BLaER1 (cell line): ENCODE data around the gene ZNF44.

Experiments
- H3K27ac ChIP-seq: shearing (Covaris generic); formaldehyde crosslinking; 2 replicates; pipeline ENCODE4 v1.8.1; 2022
- H3K27me3 ChIP-seq: shearing (Covaris generic); formaldehyde crosslinking; 2 replicates; pipeline ENCODE4 v1.8.1; 2022
- H3K36me3 ChIP-seq: shearing (Covaris generic); formaldehyde crosslinking; 2 replicates; pipeline ENCODE4 v1.8.1; 2022
- H3K4me1 ChIP-seq: shearing (Covaris generic); formaldehyde crosslinking; 2 replicates; pipeline ENCODE4 v1.8.1; 2022
- H3K4me2 ChIP-seq: shearing (Covaris generic); formaldehyde crosslinking; 2 replicates; pipeline ENCODE4 v1.8.1; 2022
- H3K4me3 ChIP-seq: shearing (Covaris generic); formaldehyde crosslinking; 2 replicates; pipeline ENCODE4 v1.8.1; 2022
- H3K9ac ChIP-seq: shearing (Covaris generic); formaldehyde crosslinking; 2 replicates; pipeline ENCODE4 v1.8.1; 2022
- H3K9me3 ChIP-seq: shearing (Covaris generic); formaldehyde crosslinking; 2 replicates; pipeline ENCODE4 v1.8.1; 2022
- H4K20me1 ChIP-seq: shearing (Covaris generic); formaldehyde crosslinking; 2 replicates; pipeline ENCODE4 v1.8.1; 2022
- Cebpa-rat ChIP-seq: shearing (Covaris generic); IDR thresholded peaks from 2 replicates; pipeline ENCODE4 v1.8.1; 2022

Gene ZNF44

DNA sequence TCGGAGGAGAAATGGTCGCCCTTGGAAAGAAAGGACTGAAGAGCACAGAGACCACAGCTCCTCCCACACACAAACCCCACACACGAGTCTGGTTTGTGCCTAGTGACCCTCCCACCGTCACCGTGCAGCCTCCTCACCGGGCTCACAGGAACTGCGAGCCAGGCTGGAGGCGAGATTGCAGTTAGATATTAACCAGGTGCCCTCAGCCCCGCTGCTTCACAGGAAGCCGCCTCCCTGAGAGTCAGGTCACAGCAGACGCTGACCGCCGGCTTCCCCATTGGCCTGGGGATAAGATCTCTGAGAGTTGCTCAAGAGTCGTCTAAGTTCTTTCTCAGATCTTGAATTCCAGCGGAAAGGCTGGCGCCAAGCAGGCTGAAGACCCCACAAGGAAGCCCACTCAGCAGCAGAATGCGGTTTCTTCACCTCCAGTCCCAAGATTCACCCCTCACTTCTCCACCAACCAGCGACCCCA, 870 bp downstream of the ZNF44 start:
- TF ChIP-seq Cebpa-rat: no peak
- Histone ChIP-seq H3K4me1 (peaks cover 9% of the 10 kb centered on the region), H3K4me2 (peak overlapping the region; percentile 96), H3K9ac (peak overlapping the region; percentile 90), H3K27ac (peak overlapping the region; percentile 86), H3K27me3 (no peaks in the 10 kb centered on the region), H3K36me3 (peaks cover 31% of the 10 kb centered on the region), H3K9me3 (peaks cover 11% of the 10 kb centered on the region; the same call in 1 of the 2 replicates), H4K20me1 (peaks cover 12% of the 10 kb centered on the region; the same call in 1 of the 2 replicates), H3K4me3 (peak overlapping the region; percentile 98)

DNA sequence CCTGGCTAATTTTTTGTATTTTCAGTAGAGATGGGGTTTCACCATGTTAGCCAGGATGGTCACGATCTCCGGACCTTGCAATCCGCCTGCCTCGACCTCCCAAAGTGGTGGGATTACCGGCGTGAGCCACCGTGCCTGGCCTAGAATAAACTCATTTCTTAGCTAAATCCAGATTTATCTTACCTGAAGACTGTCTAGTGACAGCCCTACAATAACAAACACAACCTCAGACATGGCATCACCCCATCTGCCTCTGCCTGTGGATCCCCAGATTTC, 5.0 kb downstream of the ZNF44 start:
- TF ChIP-seq Cebpa-rat: no peak
- Histone ChIP-seq H3K27ac (no peak overlapping the region), H3K4me1 (peaks cover 9% of the 10 kb centered on the region), H3K9me3 (peaks cover 48% of the 10 kb centered on the region), H3K4me2 (no peak overlapping the region), H4K20me1 (peaks cover 12% of the 10 kb centered on the region; the same call in 1 of the 2 replicates), H3K36me3 (peaks cover 66% of the 10 kb centered on the region), H3K4me3 (no peak overlapping the region), H3K27me3 (no peaks in the 10 kb centered on the region), H3K9ac (no peak overlapping the region)

DNA sequence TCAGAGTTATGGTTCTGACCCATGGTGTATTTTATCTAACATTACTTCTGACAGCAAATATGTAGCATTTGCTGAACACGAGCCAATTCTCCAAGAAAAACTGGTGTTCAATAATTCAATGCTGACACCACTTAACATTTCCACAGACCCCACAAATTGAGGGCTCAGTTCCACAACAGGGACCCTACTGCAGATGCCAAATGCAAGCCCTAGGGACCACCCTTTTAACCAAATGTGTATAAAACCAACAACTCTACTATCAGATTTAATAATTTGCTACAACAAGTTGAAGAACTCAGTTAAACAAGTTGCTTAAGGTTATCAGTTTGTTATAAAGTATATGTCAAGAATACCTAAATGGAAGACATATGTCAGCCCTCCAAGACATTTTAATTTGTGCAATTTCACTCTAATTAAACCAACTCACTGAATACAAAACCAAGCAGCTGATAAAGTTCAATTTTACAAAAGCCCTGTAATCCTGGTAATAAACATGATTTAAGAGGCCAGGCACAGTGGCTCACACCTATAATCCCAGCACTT, 6.7 kb downstream of the ZNF44 start:
- Histone ChIP-seq H3K4me3 (no peak overlapping the region), H3K36me3 (peaks cover 79% of the 10 kb centered on the region), H3K27ac (no peak overlapping the region), H3K27me3 (no peaks in the 10 kb centered on the region), H3K9me3 (peaks cover 65% of the 10 kb centered on the region), H4K20me1 (no peaks in the 10 kb centered on the region), H3K4me1 (peaks cover 2% of the 10 kb centered on the region), H3K9ac (no peak overlapping the region), H3K4me2 (no peak overlapping the region)
- TF ChIP-seq Cebpa-rat: no peak

DNA sequence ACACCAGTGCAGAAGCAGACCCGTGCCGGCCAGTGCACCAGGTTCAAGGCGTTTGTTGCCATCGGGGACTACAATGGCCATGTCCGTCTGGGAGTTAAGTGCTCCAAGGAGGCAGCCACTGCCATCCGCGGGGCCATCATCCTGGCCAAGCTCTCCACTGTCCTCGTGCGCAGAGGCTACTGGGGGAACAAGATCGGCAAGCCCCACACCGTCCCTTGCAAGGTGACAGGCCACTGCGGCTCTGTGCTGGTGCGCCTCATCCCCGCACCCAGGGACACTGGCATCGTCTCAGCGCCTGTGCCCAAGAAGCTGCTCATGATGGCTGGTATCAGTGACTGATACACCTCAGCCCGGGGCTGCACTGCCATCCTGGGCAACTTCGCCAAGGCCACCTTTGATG, 10.1 kb downstream of the ZNF44 start:
- no peak overlapping the region for H3K9ac ChIP-seq
- no peaks in the 10 kb centered on the region for H3K27me3 ChIP-seq
- H3K4me1 ChIP-seq: no peaks in the 10 kb centered on the region
- peaks cover 91% of the 10 kb centered on the region for H3K9me3 ChIP-seq
- H3K27ac ChIP-seq: no peak overlapping the region
- H3K36me3 ChIP-seq: peaks cover 75% of the 10 kb centered on the region
- TF ChIP-seq Cebpa-rat: no peak
- H4K20me1 ChIP-seq: no peaks in the 10 kb centered on the region
- H3K4me2 ChIP-seq: no peak overlapping the region
- no peak overlapping the region for H3K4me3 ChIP-seq

DNA sequence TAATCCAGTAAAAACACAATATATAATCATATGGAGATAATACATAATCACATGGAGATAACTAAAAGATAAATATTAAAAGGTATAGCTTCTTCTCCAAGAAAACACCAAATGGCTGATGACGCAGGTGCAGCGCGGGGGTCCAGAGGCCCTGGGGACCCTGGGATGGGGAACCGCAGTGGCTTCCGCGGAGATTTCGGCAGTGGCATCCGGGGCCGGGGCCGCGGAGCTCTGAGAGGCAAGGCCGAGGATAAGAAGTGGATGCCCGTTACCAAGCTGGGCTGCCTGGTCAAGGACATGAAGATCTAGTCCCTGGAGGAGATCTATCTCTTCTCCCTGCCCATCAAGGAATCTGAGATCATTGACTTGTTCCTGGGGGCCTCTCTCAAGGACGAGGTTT, 10.5 kb downstream of the ZNF44 start:
- TF ChIP-seq Cebpa-rat: no peak

DNA sequence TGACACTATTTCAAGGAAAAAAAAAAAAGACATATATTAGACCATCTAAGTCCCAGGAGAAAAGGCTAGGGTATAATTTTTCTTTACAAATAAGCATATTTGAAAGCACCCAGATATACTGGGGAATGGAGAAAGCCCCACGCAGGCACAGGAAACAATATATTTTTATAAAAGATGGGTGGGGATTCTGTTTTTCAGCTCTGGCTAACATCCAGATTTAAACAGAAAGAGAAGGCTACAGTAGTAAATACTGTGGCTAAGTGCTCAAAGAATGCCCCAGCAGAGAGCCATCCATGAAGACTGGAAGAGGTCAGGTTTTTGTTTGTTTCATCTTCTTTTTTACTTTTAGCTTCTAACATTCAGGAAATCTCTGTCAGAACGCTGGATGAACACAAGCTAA, 16.0 kb downstream of the ZNF44 start:
- no peak for TF ChIP-seq Cebpa-rat
- Histone ChIP-seq H3K27me3 (no peaks in the 10 kb centered on the region), H3K27ac (no peak overlapping the region), H3K4me2 (no peak overlapping the region), H3K9ac (no peak overlapping the region), H3K4me3 (no peak overlapping the region), H4K20me1 (no peaks in the 10 kb centered on the region), H3K36me3 (peaks cover 74% of the 10 kb centered on the region), H3K9me3 (peaks cover 98% of the 10 kb centered on the region), H3K4me1 (no peaks in the 10 kb centered on the region)

More for the DNA sequence above, 10.5 kb downstream of the ZNF44 start:
- H3K9ac ChIP-seq: no peak overlapping the region
- peaks cover 95% of the 10 kb centered on the region for H3K9me3 ChIP-seq
- H3K4me2 ChIP-seq: no peak overlapping the region
- no peak overlapping the region for H3K27ac ChIP-seq
- no peaks in the 10 kb centered on the region for H3K4me1 ChIP-seq
- H3K36me3 ChIP-seq: peaks cover 71% of the 10 kb centered on the region
- no peak overlapping the region for H3K4me3 ChIP-seq
- no peaks in the 10 kb centered on the region for H4K20me1 ChIP-seq
- no peaks in the 10 kb centered on the region for H3K27me3 ChIP-seq

DNA sequence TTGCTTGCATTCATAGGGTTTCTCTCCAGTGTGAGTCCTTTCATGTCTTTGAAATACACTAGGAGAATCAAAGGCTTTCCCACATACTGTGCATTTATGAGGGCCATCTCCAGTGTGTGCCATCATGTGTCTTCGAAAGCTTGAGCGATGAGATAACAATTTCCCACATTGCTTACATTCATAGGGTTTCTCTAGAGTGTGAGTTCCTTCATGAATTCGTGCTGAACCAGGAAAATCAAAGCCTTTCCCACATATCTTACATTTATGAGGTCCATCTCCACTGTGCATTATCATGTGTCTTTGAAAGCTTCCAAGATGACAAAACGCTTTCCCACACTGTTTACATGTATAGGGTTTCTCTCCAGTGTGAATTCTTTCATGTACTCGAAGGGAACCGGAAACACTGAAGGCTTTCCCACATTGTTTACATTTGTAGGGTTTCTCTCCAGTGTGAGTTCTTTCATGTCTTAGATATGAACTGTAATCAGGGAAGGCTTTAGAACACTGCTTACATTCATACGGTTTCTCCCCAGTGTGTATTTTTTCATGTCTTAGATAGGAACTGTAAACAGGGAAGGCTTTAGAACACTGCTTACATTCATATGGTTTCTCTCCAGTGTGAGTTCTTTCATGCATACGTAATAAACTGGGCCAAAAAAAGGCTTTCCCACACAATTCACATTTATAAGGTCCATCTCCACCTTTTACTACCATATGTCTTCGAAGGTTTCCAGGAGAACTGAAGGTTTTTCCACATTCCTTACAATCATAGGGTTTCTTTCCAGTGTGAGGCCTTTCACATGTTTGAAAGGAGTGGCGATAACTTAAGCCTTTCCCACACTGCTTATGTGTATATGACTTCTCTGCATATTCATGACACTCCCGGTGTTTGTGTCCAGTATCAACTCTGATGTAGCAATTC, 21.4 kb downstream of the ZNF44 start:
- H3K4me3 ChIP-seq: peak overlapping the region; percentile 29; the same call in 1 of the 2 replicates
- H3K27ac ChIP-seq: no peak overlapping the region
- peaks cover 93% of the 10 kb centered on the region for H3K36me3 ChIP-seq
- no peak for TF ChIP-seq Cebpa-rat
- H3K9me3 ChIP-seq: peaks cover 100% of the 10 kb centered on the region
- H4K20me1 ChIP-seq: no peaks in the 10 kb centered on the region
- no peaks in the 10 kb centered on the region for H3K4me1 ChIP-seq
- no peak overlapping the region for H3K9ac ChIP-seq
- no peaks in the 10 kb centered on the region for H3K27me3 ChIP-seq
- H3K4me2 ChIP-seq: no peak overlapping the region

DNA sequence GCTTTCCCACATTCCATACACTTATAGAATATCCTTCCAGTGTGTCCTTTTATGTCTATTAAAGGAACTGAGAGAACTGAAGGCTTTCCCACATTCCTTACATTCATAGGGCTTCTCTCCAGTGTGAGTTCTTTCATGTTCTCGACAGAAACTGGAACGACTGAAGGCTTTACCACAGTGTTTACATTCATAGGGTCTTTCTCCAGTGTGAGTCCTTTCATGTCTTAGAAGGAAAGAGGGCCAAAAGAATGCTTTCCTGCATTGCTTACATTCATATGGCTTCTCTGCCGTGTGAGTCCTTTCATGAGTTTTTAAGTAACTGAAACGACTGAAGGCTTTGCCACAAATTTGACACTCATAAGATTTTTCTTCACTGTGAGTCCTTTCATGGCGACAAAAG, 22.3 kb downstream of the ZNF44 start:
- Histone ChIP-seq H3K4me1 (no peaks in the 10 kb centered on the region), H3K4me3 (peak overlapping the region; percentile 29), H3K4me2 (no peak overlapping the region), H3K27me3 (no peaks in the 10 kb centered on the region), H4K20me1 (no peaks in the 10 kb centered on the region), H3K27ac (no peak overlapping the region), H3K9ac (no peak overlapping the region), H3K9me3 (peaks cover 100% of the 10 kb centered on the region), H3K36me3 (peaks cover 85% of the 10 kb centered on the region)
- no peak for TF ChIP-seq Cebpa-rat

DNA sequence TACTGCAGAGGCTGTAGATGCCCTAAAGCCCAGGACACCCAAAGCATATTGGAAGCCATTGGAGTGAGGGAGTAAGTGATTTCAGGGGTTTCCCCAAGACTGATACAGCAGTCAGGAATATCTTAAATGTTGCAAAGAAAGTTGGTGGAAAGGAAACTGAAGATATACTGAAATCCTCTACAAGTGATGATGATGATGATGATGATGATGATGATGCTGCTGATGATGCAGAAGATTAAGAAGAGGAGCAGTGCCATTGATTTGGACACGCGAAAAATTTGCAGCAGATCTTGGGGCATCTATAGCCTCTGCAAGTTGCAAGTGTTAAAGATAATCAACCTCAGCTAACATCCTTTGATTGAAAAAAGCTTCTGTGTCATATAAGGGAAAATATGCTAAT, 23.8 kb downstream of the ZNF44 start:
- no peak overlapping the region for H3K4me2 ChIP-seq
- peaks cover 100% of the 10 kb centered on the region for H3K9me3 ChIP-seq
- no peak overlapping the region for H3K4me3 ChIP-seq
- no peaks in the 10 kb centered on the region for H3K4me1 ChIP-seq
- peaks cover 78% of the 10 kb centered on the region for H3K36me3 ChIP-seq
- H4K20me1 ChIP-seq: no peaks in the 10 kb centered on the region
- no peak overlapping the region for H3K9ac ChIP-seq
- no peak for TF ChIP-seq Cebpa-rat
- no peak overlapping the region for H3K27ac ChIP-seq
- no peaks in the 10 kb centered on the region for H3K27me3 ChIP-seq
